Fibroblast of lung (primary cell): ENCODE measurements around the gene LIPG.

Experiments
- EZH2 ChIP-seq: IDR thresholded peaks from 2 replicates; pipeline ENCODE4 v1.5.1; 2012; ENCODE audit warnings: low read length, control low read depth, mild to moderate bottlenecking; ENCODE audit errors: missing control alignments
- TF ChIP-seq, protein P1 (sequence below), 2 donors: IDR thresholded peaks in 1 of 2; conservative IDR thresholded peaks in 1 of 2; 1 replicate in 1 of 2; 2 replicates in 1 of 2; pipeline ENCODE4 v1.5.1; 2011 to 2012; ENCODE audit warnings: low read length in 2 of 2, control low read depth in 1 of 2, inconsistent platforms in 1 of 2, low read depth in 1 of 2, mild to moderate bottlenecking in 1 of 2

DNA sequence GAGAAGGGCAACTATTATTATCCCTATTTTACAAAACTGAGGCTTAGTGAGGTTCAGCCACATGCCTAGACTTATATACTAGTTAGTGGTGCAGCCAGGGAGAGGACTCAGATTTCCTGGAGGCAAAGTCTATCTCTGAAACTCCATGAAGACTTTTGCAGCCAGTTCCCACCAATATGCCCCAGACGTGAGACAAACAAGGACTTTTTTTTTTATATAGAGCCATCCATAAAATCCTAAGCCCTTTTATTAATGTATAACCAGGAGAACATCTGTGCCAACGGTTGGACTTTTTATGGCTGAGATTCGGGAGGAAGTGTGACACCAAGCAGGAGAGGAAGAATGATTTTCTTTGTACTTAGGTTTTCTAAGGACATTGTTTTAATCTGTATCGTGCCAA lies 29.9 kb downstream of the LIPG start:
- TF ChIP-seq, protein P1, sequence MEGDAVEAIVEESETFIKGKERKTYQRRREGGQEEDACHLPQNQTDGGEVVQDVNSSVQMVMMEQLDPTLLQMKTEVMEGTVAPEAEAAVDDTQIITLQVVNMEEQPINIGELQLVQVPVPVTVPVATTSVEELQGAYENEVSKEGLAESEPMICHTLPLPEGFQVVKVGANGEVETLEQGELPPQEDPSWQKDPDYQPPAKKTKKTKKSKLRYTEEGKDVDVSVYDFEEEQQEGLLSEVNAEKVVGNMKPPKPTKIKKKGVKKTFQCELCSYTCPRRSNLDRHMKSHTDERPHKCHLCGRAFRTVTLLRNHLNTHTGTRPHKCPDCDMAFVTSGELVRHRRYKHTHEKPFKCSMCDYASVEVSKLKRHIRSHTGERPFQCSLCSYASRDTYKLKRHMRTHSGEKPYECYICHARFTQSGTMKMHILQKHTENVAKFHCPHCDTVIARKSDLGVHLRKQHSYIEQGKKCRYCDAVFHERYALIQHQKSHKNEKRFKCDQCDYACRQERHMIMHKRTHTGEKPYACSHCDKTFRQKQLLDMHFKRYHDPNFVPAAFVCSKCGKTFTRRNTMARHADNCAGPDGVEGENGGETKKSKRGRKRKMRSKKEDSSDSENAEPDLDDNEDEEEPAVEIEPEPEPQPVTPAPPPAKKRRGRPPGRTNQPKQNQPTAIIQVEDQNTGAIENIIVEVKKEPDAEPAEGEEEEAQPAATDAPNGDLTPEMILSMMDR (conservative IDR thresholded peaks at IDR 0.05 in 1 of 2, IDR thresholded peaks at IDR 0.05 in 1 of 2; ENCODE audit: low read depth in 1 of 2, low read length in 2 of 2), result no peak
- no peak for TF ChIP-seq EZH2
